Adrenal gland (tissue), 5 donors: ENCODE data around the gene TRAPPC11.

Experiments used
- POLR2A ChIP-seq, 2 donors: fragments of 450-650 bp; IDR thresholded peaks; one replicate each; pipeline ENCODE4 v1.6.1; 2017; ENCODE audit warnings: antibody characterized with exemption in 2 of 2, mild to moderate bottlenecking in 2 of 2, moderate library complexity in 1 of 2
- TF ChIP-seq, protein P1 (sequence below), 6 experiments: fragments of 450-650 bp in 4 of 6; fragments of 200-600 bp in 2 of 6; sonication (generic) in 1 of 6; IDR thresholded peaks; 1 replicate in 5 of 6; 2 replicates in 1 of 6; pipeline versions ENCODE4 v1.5.1 to v1.8.0; 2016 to 2021; ENCODE audit warnings: antibody characterized with exemption in 6 of 6, mild to moderate bottlenecking in 2 of 6, moderate library complexity in 1 of 6
- donor health status: DM: no; HTN: no; CAD: no.

DNA sequence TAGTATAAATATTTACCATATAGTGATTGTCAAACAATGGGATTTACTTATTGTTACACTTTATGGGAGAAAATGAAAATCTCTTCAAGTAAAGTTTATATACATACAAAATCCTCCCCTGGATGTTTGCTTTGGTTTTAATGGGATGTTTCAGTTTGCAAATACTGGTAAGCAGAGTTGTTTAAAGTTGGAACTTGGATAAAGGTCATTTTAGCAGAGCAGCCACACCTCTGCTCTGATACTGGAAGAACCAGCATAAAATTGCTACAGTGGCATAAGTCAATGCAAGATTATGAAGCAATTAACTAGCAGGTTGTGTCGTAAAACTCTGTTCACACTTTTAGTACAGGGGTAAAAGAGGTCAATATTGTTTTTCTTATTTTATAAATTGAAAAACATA, 101.2 kb downstream of the TRAPPC11 start:
- TF ChIP-seq, protein P1, sequence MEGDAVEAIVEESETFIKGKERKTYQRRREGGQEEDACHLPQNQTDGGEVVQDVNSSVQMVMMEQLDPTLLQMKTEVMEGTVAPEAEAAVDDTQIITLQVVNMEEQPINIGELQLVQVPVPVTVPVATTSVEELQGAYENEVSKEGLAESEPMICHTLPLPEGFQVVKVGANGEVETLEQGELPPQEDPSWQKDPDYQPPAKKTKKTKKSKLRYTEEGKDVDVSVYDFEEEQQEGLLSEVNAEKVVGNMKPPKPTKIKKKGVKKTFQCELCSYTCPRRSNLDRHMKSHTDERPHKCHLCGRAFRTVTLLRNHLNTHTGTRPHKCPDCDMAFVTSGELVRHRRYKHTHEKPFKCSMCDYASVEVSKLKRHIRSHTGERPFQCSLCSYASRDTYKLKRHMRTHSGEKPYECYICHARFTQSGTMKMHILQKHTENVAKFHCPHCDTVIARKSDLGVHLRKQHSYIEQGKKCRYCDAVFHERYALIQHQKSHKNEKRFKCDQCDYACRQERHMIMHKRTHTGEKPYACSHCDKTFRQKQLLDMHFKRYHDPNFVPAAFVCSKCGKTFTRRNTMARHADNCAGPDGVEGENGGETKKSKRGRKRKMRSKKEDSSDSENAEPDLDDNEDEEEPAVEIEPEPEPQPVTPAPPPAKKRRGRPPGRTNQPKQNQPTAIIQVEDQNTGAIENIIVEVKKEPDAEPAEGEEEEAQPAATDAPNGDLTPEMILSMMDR (IDR thresholded peaks at IDR 0.05), result no peak
- TF ChIP-seq POLR2A (IDR thresholded peaks at IDR 0.05), result no peak
